Mononuclear cell (primary cell): ENCODE measurements around the gene AKAP6. TPM values are rescaled to one million over a fixed set of nuclear protein-coding genes. Genes with fewer than 3 reads are reported as not detected.

Experiments used
- H3K27me3 ChIP-seq: 2 replicates; pipeline ENCODE4 v1.6.0; 2011; ENCODE audit warnings: low read length, control low read depth; ENCODE audit not compliant: insufficient read depth
- H3K4me1 ChIP-seq: 2 replicates; pipeline ENCODE4 v1.5.1; 2011; ENCODE audit warnings: mild to moderate bottlenecking, low read length, control low read depth; ENCODE audit not compliant: insufficient read depth
- H3K4me3 ChIP-seq: 2 replicates; pipeline ENCODE4 v1.5.1; 2011; ENCODE audit warnings: mild to moderate bottlenecking, low read length, moderate library complexity
- H3K9me3 ChIP-seq: 2 replicates; pipeline ENCODE4 v1.5.1; 2011; ENCODE audit warnings: low read depth, mild to moderate bottlenecking, control low read depth, low read length
- total RNA-seq: library from RNA; depleted of rRNA; stranded (reverse); fragments of >200 nt; gene quantifications from one replicate; pipeline ENCODE4 v1.2.3, GENCODE V29; 2012

The AKAP6 gene
- total RNA-seq, 1 donor, result 5.6 TPM

DNA sequence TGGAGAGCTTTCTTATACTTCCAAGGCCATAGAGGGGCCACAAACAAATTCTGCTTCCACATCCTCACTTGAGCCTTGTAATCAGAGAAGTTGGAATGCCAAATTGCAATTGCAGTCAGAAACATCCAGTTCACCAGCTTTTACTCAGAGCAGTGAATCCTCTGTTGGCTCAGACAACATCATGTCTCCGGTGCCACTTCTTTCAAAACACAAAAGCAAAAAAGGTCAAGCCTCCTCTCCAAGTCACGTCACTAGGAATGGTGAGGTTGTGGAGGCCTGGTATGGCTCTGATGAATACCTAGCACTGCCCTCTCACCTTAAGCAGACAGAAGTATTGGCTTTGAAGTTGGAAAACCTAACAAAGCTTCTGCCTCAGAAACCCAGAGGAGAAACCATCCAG is 217.1 kb downstream of the AKAP6 start:
- Histone ChIP-seq H3K9me3 (no peaks in the 10 kb centered on the region), H3K27me3 (no peaks in the 10 kb centered on the region), H3K4me1 (no peaks in the 10 kb centered on the region), H3K4me3 (no peak overlapping the region)

DNA sequence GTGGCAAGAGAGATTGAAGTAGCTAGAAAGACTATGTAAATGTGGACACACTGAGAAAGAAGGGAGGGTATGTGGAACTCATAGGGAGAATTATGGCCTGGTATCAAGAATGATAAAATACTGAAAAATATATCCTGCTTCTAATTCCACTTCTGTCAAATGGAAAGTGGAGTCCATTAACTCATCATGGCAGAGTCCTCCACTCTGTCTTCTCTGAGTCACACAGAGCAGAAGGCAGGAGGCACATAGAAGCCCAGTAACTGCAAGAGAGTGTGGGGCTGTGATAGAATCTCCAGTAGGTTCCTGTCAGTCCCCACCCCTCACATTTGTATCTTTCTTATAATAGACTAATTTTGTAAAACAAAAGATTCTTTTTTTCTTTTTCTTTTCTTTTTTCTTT is 223.7 kb downstream of the AKAP6 start:
- Histone ChIP-seq H3K27me3 (no peaks in the 10 kb centered on the region), H3K4me1 (no peaks in the 10 kb centered on the region), H3K4me3 (no peak overlapping the region), H3K9me3 (no peaks in the 10 kb centered on the region)

DNA sequence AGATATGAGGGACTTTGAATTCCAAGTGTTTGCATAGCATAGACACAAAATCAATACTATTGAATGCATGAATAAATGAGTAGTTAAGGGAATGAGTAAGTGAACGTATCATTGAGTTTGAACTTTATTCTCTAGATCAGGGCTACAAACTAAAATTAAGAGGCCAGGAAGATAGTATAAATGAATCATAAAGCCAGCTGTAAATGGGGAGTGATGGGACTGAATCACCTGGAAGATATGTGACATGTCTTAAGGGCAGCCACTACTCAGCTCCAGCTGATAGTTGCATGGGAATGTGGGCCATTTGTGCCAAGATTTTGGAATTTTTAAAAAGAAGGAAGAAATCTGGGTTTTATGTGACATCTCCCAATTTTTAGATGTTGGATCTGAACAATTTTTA is 229.9 kb downstream of the AKAP6 start:
- H3K4me3 ChIP-seq, result no peak overlapping the region
- H3K27me3 ChIP-seq, result no peaks in the 10 kb centered on the region
- no peaks in the 10 kb centered on the region for H3K9me3 ChIP-seq

DNA sequence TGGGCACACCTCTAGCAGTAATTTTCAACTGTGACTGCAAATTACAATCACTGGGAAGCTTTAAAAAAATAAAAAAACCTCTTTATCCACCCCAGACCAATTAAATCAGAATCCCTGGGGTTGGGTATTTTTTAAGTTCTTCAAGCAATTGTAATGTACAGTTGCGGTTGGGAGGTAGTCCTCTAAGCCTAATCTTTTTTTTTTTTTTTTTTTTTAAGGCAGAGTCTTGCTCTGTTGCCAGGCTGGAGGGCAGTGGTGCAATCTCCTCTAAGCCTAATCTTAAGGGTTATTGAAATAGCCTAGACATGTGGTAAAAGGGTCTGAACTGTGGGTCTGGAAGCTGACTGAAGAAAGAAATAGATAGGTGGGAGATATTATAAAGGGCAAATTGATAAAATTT is 230.5 kb downstream of the AKAP6 start:
- no peaks in the 10 kb centered on the region for H3K27me3 ChIP-seq
- no peaks in the 10 kb centered on the region for H3K4me1 ChIP-seq
- H3K4me3 ChIP-seq, result no peak overlapping the region
- no peaks in the 10 kb centered on the region for H3K9me3 ChIP-seq

More for the DNA sequence above, 229.9 kb downstream of the AKAP6 start:
- no peaks in the 10 kb centered on the region for H3K4me1 ChIP-seq

DNA sequence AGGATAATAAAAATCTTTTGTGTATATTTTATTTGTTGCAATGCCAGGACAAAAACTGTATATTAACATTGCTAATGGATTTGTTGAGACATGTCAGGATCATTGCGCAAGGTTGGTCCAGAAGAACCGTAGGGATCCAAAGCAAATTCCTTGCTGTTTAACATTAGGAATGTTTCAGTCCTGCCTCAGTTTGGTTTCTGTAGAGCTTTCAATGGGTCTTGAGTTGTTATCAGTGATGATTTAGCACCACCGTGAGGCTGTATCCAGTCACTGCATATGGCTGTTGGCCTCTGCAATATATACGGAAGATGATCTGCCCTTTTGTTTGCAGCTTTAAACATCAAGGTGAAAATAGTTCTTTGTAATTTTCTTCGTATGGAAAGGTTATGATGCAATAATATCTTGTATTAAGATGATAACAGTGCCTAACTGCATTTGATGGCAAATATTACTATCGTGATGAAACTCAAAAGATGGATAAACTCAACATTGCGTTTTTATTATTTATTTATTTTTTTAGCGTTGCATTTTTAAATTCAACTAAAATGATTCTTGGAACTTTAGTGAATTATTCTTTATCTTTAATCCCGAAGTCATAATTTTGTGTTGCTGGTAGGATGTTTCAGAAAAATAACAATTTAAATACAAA is 231.2 kb downstream of the AKAP6 start:
- Histone ChIP-seq H3K27me3 (no peaks in the 10 kb centered on the region), H3K4me3 (no peak overlapping the region), H3K4me1 (no peaks in the 10 kb centered on the region), H3K9me3 (no peaks in the 10 kb centered on the region)

DNA sequence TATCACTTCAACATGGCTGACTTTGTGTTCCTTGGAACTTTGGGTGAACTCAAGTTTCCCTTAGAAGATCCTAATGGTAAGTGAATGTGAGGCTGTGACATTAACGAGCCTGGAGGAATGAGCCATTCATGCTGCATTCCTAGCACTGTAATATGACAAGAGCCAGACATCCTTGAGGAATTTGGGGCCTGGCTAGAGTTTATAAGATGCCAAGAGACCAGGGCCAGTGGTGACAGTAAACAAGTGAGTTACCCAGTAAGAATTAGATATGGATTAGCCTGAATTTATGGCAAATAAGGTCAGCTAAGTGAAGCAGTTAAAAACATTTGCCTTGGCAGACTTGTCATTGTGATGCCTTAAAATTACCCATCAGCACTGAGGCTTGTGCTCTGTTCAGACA is 232.4 kb downstream of the AKAP6 start:
- H3K4me1 ChIP-seq, result no peaks in the 10 kb centered on the region
- H3K27me3 ChIP-seq, result no peaks in the 10 kb centered on the region
- no peaks in the 10 kb centered on the region for H3K9me3 ChIP-seq
- H3K4me3 ChIP-seq, result no peak overlapping the region

DNA sequence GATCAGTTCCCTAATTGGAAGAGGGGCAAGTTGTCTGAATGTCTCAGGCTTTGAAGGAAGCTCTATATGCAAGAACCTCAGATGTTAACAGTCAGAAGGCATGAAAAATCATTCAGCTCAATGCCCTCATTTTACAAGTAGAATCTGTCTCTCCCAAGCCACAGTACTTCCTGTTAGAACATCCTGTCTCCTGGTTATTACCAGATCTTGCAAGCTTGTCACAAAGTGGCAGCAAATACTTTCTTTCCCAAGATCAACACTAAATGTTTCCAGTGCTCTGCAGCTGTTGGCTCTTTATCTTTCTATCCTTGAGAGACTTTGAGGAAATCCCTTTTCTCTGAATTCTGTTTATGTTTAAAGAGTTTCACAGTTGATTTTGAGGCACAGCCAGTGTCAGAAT is 235.5 kb downstream of the AKAP6 start:
- no peaks in the 10 kb centered on the region for H3K9me3 ChIP-seq
- H3K4me3 ChIP-seq, result no peak overlapping the region
- no peaks in the 10 kb centered on the region for H3K4me1 ChIP-seq
- no peaks in the 10 kb centered on the region for H3K27me3 ChIP-seq

DNA sequence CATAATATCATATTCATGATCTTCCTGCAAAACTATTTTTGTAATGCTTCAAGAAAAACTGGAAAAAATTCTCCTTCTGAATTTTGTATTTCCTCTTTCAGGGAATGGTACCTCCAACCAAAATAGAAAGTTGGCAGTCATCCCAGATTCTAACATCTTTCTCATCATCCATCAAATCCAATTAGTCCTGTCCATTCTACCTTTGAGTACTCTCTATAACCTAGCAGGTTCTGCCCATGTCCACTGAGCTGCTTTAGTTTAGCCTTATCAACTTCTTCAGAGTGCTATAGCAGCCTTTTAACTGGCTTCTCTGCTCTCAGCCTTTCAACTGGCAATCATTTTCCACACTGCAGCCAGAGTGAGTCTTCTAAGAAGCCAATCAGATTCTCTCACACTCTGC is 236.2 kb downstream of the AKAP6 start:
- no peaks in the 10 kb centered on the region for H3K4me1 ChIP-seq
- no peaks in the 10 kb centered on the region for H3K9me3 ChIP-seq
- no peaks in the 10 kb centered on the region for H3K27me3 ChIP-seq
- H3K4me3 ChIP-seq, result no peak overlapping the region

DNA sequence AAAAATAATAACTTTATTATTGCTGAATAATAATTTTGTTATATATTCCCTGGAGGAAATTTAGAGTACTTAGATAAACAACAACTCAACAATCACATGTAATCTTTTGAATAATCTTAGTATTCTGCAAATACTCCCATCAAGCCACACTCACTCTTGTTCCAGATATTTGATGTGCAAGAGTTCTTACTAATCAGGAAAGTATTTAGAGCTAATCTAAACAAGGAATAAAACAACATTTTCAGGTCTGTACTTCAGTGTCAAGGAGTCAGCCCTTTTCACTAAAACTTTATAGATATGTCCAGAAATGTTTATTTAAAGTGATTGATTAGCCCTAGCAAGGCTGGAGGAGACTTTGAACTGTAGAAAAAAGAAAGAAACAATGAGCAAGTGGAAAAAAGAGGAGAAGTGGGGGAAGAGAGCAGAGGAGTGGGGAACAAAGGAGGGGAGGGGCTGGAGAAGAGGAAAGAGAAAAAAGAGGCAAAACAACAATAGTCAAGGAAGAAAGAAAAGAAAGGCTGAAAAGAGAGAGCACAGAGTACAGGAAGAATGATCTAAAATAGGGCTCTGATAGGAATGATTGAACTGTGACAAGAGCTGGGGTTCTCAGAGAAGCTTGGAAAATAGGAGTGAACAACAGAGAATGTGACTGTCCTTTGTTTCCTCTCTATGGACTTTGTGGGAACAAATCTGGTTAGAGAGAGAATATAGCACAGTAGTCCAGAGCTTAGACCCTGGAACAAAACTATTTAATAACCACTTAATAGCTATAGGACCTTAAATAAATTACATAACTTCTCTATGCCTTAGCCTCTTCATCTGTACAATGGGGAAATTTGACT is 238.7 kb downstream of the AKAP6 start:
- no peaks in the 10 kb centered on the region for H3K27me3 ChIP-seq
- H3K4me3 ChIP-seq, result no peak overlapping the region
- H3K4me1 ChIP-seq, result no peaks in the 10 kb centered on the region
- no peaks in the 10 kb centered on the region for H3K9me3 ChIP-seq

DNA sequence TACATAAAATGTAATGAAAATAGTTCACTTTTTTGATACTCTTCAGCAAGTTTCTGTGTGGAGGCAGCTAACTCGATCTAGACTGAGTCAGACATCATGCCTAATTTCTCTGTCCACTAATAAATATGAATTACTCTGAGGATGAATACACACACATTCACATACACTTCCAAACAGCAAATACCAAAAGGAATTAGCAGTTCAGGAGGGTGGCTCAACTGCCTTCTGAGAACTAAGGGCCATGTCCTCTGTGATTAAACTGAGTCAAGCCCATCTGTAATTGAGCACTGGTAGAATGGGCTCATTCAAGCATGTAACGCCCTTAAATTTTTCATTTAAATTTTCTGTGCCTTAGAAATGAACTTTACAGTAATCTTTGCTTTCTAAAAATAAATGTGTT is 242.5 kb downstream of the AKAP6 start:
- H3K9me3 ChIP-seq, result no peaks in the 10 kb centered on the region

DNA sequence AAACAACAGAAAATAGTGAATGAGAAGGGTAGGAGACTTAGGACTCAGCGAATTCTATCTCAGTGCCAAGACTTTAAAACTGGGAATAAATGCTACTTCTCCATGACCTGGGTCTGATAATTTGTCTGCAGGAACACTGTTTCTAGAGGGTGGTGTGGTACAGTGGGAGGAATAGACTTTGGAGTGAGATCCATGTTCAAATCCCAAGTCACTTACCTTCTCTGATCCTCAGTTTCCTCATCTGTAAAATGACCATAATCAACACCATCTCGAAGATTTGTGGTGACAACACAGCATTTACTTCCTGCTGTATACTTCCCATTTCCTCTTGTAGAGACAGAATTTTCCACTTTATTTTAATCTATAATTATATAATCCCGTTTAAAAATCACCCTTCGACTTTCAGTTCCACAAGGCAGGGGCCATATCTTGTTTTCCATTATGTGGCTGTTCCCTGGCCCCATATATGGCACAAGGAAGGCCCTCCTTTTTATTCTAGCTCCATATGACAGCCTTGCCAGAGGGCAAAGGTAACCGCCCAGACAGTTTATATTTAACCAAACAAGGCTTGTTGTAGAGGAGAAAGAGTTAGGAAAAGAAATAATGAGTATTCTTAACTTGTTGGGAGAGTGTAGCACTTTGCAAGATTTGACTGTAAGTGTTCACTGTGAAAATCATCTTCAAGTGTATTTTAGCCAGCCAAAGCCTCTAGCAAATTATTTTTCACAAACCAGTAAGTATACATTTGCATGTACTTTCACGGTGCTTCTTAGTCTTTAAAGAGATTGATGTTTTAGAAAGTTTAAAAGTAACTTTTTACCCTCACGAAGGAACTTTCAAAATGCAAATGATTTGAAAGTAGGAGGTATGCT is 243.1 kb downstream of the AKAP6 start:
- H3K4me3 ChIP-seq, result no peak overlapping the region
- no peaks in the 10 kb centered on the region for H3K4me1 ChIP-seq
- H3K9me3 ChIP-seq, result no peaks in the 10 kb centered on the region
- H3K27me3 ChIP-seq, result no peaks in the 10 kb centered on the region

More for the DNA sequence above, 242.5 kb downstream of the AKAP6 start:
- no peaks in the 10 kb centered on the region for H3K4me1 ChIP-seq
- no peak overlapping the region for H3K4me3 ChIP-seq
- H3K27me3 ChIP-seq, result no peaks in the 10 kb centered on the region

DNA sequence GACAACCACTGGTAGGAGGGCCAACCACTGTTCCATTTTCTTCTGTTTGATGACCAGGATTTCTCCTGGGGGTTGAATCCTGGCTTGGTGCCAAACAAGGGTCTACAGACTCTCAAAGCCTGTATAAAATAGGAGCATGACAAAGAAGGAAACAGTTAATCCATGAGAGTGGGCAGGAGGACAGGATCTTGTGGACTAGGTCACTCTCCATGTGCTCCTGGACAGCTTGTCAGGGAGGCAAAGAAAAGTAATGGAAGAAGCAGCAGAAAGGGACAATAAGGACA is 243.7 kb downstream of the AKAP6 start:
- Histone ChIP-seq H3K27me3 (no peaks in the 10 kb centered on the region), H3K9me3 (no peaks in the 10 kb centered on the region), H3K4me3 (no peak overlapping the region), H3K4me1 (no peaks in the 10 kb centered on the region)

DNA sequence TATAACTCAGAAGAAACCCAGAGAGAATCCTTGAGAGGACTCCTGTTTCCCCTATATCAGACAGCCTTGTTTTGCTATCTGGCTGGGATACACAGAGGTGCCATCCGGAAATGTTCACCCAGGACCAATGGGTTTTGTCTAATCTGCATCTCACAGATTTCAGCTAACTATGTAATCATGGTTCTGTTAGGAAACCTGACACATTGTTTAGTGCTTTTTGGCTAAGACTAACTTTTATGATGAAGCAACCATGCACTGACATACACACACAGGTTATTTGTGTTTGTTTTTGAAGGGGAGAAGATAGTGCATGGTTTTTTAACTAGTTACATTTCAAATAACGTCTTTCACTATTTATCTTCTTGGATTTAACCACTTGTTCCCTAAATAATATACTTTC is 245.2 kb downstream of the AKAP6 start:
- Histone ChIP-seq H3K9me3 (no peaks in the 10 kb centered on the region), H3K4me1 (no peaks in the 10 kb centered on the region), H3K27me3 (no peaks in the 10 kb centered on the region), H3K4me3 (no peak overlapping the region)

DNA sequence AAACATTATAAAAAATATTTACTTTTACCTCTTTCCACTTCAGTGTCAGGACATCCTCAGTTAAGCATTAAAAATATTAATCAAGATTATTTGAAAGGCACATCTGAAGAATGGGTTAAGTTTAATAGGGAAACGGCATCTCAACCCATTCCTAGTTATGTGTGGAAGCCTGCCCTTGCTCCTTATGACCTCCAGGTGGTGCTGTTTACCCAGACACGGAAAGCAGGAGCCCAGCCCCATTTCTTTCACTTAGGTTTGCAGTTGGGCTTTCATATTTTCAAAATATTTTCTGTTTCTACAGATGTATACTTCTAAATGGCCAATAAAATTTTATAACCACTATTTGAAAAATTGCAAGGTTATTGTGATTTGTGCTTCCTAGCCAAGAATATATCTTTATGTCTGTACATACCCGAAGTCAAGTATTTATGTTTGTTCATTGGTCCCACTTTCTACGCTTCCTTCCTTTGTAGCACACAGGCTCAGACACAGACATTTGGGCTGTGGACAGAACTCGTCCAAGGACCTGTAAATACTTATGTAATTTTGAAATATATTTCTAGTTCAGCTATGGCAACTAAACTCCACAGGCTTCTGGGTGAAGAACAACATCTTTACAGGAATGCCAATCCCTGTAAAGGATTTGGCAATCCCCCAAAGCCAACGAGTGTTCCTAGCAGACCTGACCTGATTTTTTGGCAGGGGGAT is 247.1 kb downstream of the AKAP6 start:
- Histone ChIP-seq H3K27me3 (no peaks in the 10 kb centered on the region), H3K9me3 (no peaks in the 10 kb centered on the region), H3K4me1 (no peaks in the 10 kb centered on the region), H3K4me3 (no peak overlapping the region)

DNA sequence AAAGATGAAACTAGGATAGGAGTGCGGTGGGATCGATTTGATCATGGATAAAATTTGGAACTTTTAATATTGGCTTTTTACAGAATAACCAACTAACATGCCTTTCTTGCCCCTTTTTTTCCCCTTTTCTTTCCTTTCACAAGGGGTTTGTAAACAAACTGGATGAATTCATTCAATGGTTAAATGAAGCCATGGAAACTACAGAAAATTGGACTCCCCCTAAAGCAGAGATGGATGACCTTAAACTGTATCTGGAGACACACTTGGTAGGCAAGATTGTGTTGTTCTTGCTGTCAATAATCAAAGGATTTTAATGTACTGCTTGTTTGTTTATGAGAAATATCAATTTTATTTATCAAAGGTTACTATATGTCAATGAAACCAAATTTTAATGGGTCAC is 247.9 kb downstream of the AKAP6 start:
- no peaks in the 10 kb centered on the region for H3K27me3 ChIP-seq
- H3K4me1 ChIP-seq, result no peaks in the 10 kb centered on the region
- no peaks in the 10 kb centered on the region for H3K9me3 ChIP-seq
- H3K4me3 ChIP-seq, result no peak overlapping the region
